Activated naive CD8-positive, alpha-beta T cell treated with anti-CD3 and anti-CD28 coated beads, Interleukin-2, amount 50 U/mL, for 16 hours (primary cell): ENCODE results near the gene TRABD2B.

Experiments
- DNase-seq: peaks from one replicate; pipeline ENCODE4 v3.0.0-alpha.2; 2020; ENCODE audit warnings: low read depth, low spot score

TRABD2B gene

GRCh38 chr1:47853059-47853458, 144.1 kb downstream of the TRABD2B start:
- DNase-seq = no peak

GRCh38 chr1:47852006-47852718, 145.0 kb downstream of the TRABD2B start:
- DNase-seq = no peak

DNA sequence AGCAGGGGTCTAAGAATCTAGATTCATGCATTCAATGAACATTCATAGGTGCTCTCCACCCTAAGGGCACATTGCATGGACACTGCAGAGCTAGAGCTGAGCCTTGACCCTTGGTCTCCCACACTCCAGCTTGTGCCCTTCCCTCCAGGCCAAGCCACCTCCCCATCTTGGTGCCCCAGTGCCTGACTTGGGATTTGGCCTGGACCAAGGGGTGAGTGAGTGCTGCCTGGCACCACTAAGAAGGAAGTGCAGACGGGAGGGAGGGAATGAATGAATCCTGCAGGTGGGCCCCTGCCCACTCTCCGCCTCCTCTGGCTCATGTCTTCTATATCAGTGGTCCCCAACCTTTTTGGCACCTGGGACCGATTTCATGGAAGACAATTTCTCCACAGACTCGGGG, 146.7 kb downstream of the TRABD2B start:
- no peak for DNase-seq

DNA sequence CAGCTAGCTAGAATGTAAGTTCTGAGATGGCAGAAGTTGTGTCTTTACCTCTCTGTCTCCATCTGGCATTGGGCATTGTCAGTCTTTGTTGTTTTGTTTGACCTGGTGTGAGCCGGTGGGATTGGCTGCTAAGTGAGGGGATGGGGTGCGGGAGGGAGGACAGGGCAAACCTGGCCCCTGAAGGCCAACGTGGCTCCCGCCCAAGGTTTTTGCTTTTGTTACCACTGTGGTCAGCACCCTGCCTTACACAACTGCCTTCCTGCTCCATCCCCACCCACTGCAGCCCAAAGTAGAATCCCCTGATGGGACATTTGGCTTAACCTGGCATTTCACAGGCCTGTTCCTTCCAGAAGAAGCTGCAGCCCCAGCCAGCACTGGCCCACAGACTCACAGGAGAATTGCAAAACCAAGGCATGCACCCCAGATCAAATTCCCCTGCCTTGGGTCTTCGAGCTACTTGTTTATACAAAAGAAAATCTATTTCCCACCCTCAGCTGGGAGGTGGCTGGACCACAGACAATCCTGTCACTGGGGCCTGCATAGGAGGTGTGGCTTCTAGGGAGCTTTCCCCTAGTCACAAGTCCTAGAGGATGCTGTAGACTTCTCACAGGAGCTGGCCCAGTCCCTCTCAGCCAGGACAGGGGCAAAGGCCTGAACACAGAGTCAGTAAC, 147.5 kb downstream of the TRABD2B start:
- no peak for DNase-seq

DNA sequence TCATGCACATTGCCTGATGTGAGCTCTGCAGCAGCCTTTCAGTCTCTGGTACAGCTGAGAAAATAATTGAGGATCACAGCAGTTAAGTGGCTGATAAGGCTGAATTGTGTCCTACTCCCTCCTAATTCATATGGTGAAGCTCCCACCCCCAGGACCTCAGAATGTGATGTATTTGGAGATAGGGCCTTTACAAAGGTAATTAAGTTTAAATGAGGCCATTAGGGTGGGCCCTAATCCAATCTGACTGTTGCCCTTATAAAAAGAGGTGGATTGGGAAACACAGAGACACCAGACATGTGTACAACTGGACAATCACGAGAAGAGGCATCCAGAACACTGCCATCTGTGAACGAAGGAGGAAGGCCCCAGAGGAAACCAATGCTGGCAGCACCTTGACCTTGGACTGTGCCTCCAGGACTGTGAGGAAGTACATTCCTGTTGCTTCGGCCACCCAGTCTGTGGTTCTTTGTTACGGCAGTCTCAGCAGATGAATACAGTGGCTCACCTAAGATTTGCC, 148.1 kb downstream of the TRABD2B start:
- DNase-seq = no peak

DNA sequence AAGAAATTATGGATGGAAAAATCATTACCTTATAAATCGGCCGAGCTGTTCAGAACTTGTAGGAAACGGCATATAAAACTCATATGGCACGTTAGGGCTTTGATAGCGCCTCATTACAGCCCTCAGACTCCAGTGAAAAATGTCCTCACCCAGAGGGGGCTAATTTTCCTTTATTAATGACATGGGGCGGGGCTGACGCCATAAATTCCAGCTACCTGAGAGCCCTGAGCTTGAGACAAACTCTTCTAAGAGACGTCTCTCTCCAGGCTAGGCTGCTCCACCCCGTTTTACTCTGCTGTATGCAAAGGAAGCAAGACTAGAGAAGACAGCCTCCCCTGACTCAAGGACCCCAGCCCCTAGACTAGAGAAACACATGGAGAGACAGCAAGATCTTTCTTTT, 149.4 kb downstream of the TRABD2B start:
- no peak for DNase-seq

GRCh38 chr1:47844558-47844955, 152.6 kb downstream of the TRABD2B start:
- no peak for DNase-seq

DNA sequence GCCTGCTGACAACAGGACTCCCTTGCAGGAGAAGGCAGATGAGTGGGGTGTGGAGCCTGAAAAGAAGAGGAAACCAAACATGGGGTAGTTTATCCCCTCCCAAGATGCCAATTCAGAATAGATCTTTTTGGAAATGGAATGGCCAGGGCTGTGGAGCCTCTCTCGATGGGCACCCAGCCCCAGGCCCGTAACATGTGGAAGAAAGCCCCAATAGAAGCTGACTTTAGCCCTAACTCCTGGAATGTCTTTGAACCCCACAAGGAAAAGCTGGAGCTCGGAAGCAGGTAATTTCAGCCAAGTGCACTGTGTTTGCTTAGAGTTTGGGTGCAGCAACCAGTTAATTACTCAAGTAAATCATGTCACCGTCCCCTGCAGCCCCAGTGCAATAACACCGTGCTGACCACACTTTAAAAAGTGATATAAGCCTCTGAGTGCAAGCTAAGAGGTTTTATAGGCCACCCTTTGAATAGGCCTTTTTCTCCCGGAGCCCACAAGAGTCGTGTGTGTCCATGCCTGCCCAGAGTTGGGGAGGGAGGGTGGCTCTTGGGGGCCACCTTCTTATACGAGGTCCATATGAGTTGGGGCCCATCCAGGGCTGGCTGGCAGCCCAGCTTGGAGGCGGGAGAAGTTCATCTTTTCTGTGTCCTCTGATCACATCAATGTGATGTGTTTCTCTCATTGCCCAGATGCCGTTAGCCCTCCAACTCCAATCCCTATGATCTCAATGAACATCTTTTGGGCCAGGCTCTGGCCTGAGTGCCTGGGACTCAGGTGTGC, 153.2 kb downstream of the TRABD2B start:
- DNase-seq = no peak

GRCh38 chr1:47843059-47843458, 154.1 kb downstream of the TRABD2B start:
- no peak for DNase-seq

GRCh38 chr1:47842228-47842919, 154.8 kb downstream of the TRABD2B start:
- DNase-seq = no peak

GRCh38 chr1:47841356-47841755, 155.8 kb downstream of the TRABD2B start:
- DNase-seq = no peak

DNA sequence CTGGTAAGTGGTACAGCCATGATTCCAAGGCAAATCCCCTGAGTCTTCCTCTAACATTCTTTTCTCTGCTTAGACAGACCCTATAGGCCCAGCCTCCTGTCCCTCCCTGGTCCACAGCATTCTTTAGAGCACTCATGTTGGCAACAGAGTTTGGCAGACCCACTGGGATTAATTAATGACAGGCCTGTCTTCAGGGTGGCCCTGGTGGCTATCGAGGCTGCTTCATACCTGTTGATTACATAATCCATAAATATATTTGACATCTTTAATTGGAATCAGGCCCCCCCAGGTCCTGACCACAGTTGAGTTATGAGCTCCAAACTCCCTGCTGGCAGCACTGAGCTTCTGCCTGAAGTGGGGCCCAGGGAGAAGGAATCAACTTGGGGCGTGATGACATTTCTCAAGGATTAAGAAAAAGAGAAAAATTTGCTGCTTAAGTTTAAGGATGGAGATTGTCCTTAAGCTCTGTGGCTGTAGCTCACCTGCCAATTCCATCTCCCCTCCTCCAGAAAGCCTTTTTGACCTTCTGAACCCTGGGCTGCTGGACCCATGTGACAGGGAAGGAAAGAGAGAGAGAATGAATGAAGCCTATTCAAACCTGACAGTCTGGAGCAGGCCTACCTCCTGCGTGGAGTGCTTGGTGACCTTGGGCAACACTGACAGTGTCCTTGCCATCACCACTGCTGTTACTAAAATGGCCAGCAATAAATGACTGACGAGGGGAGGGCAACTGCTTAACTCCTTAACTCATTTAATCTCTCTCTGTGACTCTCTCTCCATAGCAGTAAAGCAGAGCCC, 156.6 kb downstream of the TRABD2B start:
- DNase-seq = no peak

DNA sequence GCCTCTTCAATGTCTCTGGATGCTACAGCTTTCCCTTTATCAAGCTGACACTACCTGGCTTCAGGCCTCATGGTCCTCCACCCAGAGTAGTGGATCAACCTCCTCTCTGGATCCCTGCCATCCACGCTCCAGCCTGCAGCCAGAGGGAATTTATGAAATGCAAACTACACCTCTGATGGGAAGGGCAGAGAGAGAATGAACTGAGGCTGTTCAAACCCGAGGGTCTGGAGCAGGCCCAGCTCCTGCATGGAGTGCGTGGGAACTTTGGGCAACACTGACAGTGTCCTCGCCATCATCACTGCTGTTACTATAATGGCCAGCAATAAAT, 157.8 kb downstream of the TRABD2B start:
- DNase-seq = no peak

DNA sequence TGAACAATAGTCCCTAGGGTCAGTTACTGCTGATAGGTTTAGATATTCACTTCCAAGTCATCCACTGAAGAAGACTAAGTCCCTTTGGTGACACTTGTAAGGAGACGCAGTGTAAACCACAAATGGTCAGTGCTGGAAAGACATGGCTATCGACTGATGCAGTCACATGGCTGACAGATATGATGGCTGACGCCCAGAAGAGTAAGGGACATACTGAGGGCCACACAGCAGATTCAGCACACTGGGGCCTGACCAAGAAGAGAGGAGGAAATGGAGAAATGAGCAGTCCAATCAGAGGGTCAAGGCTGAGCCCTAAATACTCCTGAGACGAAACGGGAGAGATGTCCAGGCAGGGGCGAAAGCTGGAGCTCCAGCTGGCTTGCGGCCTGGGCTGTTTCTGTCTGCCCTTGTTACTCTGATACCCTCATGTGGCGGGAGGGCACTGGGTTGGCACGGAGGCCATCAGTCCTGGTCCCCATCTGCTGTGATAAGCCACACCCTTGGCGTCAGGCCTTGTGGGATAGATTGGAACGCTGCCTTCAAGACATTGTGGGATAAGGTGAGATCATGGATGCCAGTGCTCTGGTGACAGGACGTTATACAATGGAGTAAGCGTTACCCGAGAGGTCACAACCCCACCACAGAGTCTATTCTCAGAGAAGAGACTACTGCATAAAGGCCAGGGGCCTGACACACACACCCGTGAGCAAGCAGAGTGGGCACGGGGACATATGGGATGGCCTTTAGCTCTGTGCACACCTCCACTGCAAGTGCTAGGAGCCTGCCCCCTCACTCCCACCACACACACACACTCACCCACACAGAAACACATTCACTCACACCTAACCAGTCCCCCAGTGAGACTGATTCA, 158.4 kb downstream of the TRABD2B start:
- no peak for DNase-seq

DNA sequence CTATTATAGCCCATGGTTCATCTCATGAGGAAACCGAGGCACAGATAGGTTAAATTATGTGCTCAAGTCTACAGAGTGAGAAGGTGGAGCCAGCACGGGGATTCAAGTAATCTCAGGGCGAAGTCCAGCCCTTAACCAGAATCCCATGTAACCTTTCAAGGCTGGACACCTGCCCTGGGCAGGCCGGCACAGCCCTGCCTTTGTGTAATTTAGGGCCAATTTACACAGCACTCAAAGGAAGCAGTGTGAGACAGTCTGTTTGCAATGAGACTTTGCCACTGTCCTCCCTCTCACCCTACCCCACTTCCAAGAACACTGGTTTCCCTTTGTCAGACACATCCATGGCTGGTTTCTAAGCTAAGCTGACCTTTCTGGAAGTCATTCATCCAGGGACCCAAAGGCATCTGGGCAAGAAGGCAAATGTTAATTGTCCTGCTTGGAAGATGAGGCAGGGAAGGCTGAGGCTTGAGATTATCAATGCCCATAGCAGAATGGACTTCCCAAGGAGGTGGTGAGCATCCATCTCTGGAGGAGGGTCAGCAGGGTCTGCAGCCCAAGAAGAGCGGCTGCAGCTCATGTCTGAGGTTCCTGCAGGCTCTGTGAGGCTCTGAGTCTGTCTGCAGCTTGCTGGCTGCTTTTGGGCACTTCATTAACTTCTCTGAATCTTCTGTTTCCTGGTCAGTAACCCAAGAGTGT, 159.2 kb downstream of the TRABD2B start:
- DNase-seq = no peak

GRCh38 chr1:47837056-47837830, 159.9 kb downstream of the TRABD2B start:
- DNase-seq = no peak

- no peak for DNase-seq
Measured at GRCh38 chr1:47835409-47835808, 161.8 kb downstream of the TRABD2B start.

- DNase-seq = no peak
Measured at GRCh38 chr1:47834326-47834725, 162.9 kb downstream of the TRABD2B start.
